ENCODE results near the gene FGF12.

The FGF12 gene

GRCh38 chr3:192570821-192571791 is 156.2 kb downstream of the FGF12 start:
- peak overlapping the region; percentile 32 for H3K4me3 ChIP-seq (ENCODE audit: low read depth, low read length)
- no peak for TF ChIP-seq CTCF (IDR thresholded peaks at IDR 0.05; ENCODE audit: low read depth, low read length)

GRCh38 chr3:192570315-192570714 is 157.0 kb downstream of the FGF12 start:
- no peak overlapping the region for H3K4me3 ChIP-seq (ENCODE audit: low read depth, low read length)
- TF ChIP-seq CTCF (IDR thresholded peaks at IDR 0.05; ENCODE audit: low read depth, low read length): no peak

GRCh38 chr3:192566706-192567290 is 160.5 kb downstream of the FGF12 start:
- H3K4me3 ChIP-seq (ENCODE audit: low read depth, low read length): no peak overlapping the region
- TF ChIP-seq CTCF (IDR thresholded peaks at IDR 0.05; ENCODE audit: low read depth, low read length): peak; percentile 41

GRCh38 chr3:192564611-192565010 is 162.7 kb downstream of the FGF12 start:
- no peak for TF ChIP-seq CTCF (IDR thresholded peaks at IDR 0.05; ENCODE audit: low read depth, low read length)
- no peak overlapping the region for H3K4me3 ChIP-seq (ENCODE audit: low read depth, low read length)

GRCh38 chr3:192563417-192563816 is 163.9 kb downstream of the FGF12 start:
- no peak overlapping the region for H3K4me3 ChIP-seq (ENCODE audit: low read depth, low read length)
- TF ChIP-seq CTCF (IDR thresholded peaks at IDR 0.05; ENCODE audit: low read depth, low read length): no peak

- TF ChIP-seq CTCF (IDR thresholded peaks at IDR 0.05; ENCODE audit: low read depth, low read length): no peak
- H3K4me3 ChIP-seq (ENCODE audit: low read depth, low read length): no peak overlapping the region
These were observed 173.6 kb downstream of the FGF12 start for GRCh38 chr3:192553707-192554106.

- TF ChIP-seq CTCF (IDR thresholded peaks at IDR 0.05; ENCODE audit: low read depth, low read length): no peak
- no peak overlapping the region for H3K4me3 ChIP-seq (ENCODE audit: low read depth, low read length)
These were observed 177.0 kb downstream of the FGF12 start for GRCh38 chr3:192550356-192550755.

Data from WI38 (cell line).